Dendritic cell treated with granulocyte-macrophage colony-stimulating factor and Interleukin-4, amounts not matched to agents 40 ng/mL and 50 ng/mL, for 4 days (primary cell): ENCODE data around the gene OR52E1.

Experiments
- H3K27ac Mint-ChIP-seq: one replicate; pipeline ENCODE4 v1.8.0; 2022; ENCODE audit warnings: mild to moderate bottlenecking, mixed read lengths
- H3K27me3 Mint-ChIP-seq: one replicate; pipeline ENCODE4 v1.8.0; 2022; ENCODE audit warnings: mild to moderate bottlenecking, mixed read lengths
- H3K36me3 Mint-ChIP-seq: one replicate; pipeline ENCODE4 v1.8.0; 2022; ENCODE audit warnings: low read depth, mixed read lengths
- H3K4me1 Mint-ChIP-seq: one replicate; pipeline ENCODE4 v1.8.0; 2022; ENCODE audit warnings: low read depth, mixed read lengths
- H3K4me3 Mint-ChIP-seq: one replicate; pipeline ENCODE4 v1.8.0; 2022; ENCODE audit warnings: mild to moderate bottlenecking, moderate library complexity, mixed read lengths
- H3K9me3 Mint-ChIP-seq: one replicate; pipeline ENCODE4 v1.8.0; 2022; ENCODE audit warnings: mixed read lengths
- intact Hi-C: fragments of 100-400 bp; cut with micrococcal nuclease; formaldehyde crosslinking; loops from one replicate; pipeline ENCODE4 v1.15.0; 2022

The OR52E1 gene

DNA sequence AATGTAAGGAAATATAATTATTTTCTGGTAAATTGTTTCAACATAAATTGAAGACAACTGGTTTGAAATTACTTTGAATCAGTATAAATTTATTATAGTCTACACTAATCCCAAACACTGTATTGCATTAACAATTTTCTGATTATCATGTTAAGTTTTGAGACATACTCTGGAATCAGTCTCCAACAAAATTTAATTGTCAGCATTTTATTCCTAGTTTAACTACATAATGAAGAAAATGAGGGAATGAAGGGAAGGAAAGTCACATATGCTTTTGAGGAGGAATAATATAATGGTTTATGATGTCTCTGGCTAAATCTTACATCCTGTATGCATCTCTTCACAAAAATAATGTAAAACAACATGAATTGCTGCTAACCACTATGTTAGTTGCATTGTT, 14.2 kb downstream of the OR52E1 start:
- H3K4me1 Mint-ChIP-seq: no peaks in the 10 kb centered on the region
- no peaks in the 10 kb centered on the region for H3K9me3 Mint-ChIP-seq
- no peak overlapping the region for H3K4me3 Mint-ChIP-seq
- H3K27ac Mint-ChIP-seq: no peak overlapping the region
- H3K36me3 Mint-ChIP-seq: no peaks in the 10 kb centered on the region
- intact Hi-C loops: no loop called here
- H3K27me3 Mint-ChIP-seq: no peaks in the 10 kb centered on the region

DNA sequence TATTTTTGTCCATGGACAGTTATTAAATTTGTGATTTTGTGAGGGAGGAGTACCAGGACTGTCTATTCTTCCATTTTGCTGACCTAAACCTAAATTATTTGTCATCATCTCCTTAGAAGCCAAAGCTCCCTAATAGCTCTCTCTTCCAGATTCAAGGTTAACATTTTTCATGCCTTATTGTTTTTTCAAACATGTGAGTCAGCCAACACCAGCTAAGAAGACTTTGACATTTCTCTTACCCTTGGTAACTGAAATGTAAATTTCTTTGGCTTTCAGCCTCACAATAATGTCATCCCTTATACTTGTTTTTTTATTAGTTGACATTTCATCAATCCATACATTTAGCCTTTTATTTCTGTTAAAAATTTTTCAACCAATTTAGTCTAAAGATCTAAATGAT, 19.2 kb downstream of the OR52E1 start:
- Mint-ChIP-seq H3K36me3 (no peaks in the 10 kb centered on the region), H3K4me1 (no peaks in the 10 kb centered on the region), H3K9me3 (no peaks in the 10 kb centered on the region), H3K4me3 (no peak overlapping the region), H3K27me3 (no peaks in the 10 kb centered on the region), H3K27ac (no peak overlapping the region)
- intact Hi-C loops: no loop called here

DNA sequence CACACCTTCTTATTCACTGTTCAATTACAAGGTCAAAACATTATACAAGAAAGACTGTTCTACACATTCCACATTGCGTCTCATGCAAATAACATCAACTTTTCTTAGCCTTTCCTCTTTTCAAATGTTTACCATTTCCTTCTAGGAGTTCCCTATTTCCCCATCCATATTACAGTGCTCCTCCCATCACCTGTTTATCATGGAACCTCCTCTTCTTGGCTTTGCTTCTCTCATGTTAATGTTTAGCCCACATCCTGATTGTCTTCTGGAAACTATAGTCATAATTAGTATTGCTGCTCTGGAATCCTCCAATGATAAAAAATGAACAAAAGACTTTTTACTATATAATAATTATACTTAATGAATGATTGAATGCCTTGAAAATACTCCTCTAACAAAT, 21.3 kb downstream of the OR52E1 start:
- Mint-ChIP-seq H3K4me1 (no peaks in the 10 kb centered on the region), H3K27ac (no peak overlapping the region), H3K27me3 (no peaks in the 10 kb centered on the region), H3K9me3 (no peaks in the 10 kb centered on the region), H3K4me3 (no peak overlapping the region), H3K36me3 (no peaks in the 10 kb centered on the region)
- intact Hi-C loops: no loop called here

DNA sequence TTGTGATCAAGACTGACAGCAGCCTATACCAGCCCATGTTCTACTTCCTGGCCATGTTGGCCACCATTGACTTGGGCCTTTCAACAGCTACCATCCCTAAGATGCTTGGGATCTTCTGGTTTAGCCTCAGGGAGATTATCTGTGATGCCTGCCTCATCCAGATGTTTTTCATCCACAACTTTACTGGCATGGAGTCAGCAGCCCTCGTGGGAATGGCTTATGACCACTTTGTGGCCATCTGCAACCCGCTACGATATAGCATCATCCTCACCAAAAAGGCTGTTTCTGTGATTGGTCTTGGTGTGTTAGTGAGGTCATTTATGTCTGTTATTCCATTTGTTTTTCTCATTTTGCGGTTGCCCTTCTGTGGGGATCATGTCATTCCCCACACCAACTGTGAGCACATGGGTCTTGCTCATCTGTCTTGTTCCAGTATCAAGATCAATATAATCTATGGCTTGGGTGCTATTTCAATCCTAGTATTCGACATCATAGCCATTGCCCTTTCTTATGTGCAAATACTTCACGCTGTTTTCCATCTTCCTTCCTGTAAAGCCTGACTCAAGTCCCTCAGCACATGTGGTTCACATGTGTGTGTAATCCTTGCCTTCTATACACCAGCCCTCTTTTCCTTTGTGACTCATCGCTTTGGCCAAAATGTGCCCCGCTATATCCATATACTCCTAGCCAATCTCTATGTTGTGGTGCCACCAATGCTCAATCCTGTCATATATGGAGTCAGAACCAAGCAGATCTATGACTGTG, 23.6 kb downstream of the OR52E1 start:
- Mint-ChIP-seq H3K27ac (no peak overlapping the region), H3K36me3 (no peaks in the 10 kb centered on the region), H3K9me3 (no peaks in the 10 kb centered on the region), H3K4me1 (no peaks in the 10 kb centered on the region), H3K27me3 (no peaks in the 10 kb centered on the region), H3K4me3 (no peak overlapping the region)
- intact Hi-C loops: no loop called here

DNA sequence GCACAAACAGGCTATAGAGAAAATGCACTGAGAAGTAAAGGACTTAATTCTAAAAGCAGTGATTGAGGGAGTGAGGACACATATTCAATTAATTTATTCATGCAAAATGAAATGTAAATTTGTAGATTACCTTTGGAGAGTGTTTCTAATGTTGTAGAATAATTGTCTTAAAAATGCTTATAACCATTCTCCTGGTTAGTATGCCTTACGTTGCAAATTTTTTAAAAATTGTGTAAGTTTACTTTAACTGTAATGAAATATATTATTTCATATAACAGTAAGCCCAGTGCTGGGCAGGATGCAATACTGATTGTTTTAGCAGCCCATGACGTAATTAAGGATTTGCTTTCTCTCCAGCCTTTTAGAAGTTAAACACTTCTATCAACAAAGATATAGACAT, 26.6 kb downstream of the OR52E1 start:
- intact Hi-C loops: no loop called here
- Mint-ChIP-seq H3K4me3 (no peak overlapping the region), H3K9me3 (no peaks in the 10 kb centered on the region), H3K4me1 (no peaks in the 10 kb centered on the region), H3K27ac (no peak overlapping the region), H3K36me3 (no peaks in the 10 kb centered on the region), H3K27me3 (no peaks in the 10 kb centered on the region)

DNA sequence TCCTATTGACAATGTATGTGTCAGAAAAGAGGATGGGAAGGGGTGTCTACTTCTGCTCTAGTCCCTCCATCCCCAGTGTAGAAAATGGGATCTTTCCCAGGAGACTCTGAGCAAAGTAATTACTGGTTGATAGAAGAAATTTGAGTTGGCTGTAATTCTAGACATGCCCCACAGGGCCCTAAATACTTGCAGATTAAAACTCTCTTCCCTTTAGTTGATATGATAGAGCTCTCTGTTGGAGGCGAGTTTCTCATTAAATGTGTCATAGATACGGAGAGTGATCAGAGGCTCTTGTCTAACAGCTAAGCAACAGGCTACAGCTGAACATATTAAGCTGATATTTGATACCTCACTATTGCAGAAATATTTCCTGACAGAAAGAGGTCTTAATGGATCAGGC, 32.9 kb downstream of the OR52E1 start:
- Mint-ChIP-seq H3K36me3 (no peaks in the 10 kb centered on the region), H3K27me3 (no peaks in the 10 kb centered on the region), H3K27ac (no peak overlapping the region), H3K9me3 (no peaks in the 10 kb centered on the region), H3K4me3 (no peak overlapping the region), H3K4me1 (no peaks in the 10 kb centered on the region)
- intact Hi-C loops: no loop called here

DNA sequence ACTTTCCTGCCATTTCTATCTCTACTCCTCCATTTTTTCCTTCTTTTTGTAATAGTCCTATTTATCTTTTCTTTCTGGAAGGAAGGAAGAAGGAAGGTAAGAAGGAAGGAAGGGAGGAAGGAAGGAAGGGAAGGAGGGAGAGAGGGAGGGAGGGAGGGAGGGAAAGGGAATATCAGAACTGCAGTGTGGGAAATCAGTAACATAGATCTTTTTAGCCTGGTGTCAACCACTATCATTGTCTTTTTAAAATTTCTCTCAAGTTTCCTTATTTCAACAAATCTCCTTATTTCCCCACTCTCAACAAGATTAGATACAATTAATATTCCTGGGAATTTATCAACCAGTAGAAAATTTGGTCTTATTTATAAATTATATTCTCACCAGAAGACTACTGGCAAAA, 33.7 kb downstream of the OR52E1 start:
- intact Hi-C loops: no loop called here
- no peaks in the 10 kb centered on the region for H3K9me3 Mint-ChIP-seq
- H3K4me1 Mint-ChIP-seq: no peaks in the 10 kb centered on the region
- H3K36me3 Mint-ChIP-seq: no peaks in the 10 kb centered on the region
- no peaks in the 10 kb centered on the region for H3K27me3 Mint-ChIP-seq
- H3K4me3 Mint-ChIP-seq: no peak overlapping the region
- H3K27ac Mint-ChIP-seq: no peak overlapping the region

DNA sequence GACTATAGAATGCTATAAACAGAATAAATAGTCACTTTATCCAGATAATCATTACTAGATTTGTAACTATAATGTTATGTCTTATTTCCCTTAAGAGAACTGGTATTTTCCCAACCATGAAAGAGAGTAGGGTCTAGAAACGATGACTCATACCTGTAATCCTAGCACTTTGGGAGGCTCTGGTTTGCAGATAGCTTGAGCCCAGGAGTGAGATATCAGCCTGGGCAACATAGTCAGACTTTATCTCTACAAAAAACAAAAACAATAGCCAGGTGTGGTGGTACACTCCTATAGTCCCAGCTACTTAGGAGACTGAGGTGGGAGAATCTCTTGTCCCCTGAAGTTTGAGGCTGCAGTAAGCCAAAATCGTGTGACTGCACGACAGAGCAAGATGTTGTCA, 37.9 kb downstream of the OR52E1 start:
- intact Hi-C loops: no loop called here
- Mint-ChIP-seq H3K27ac (no peak overlapping the region), H3K27me3 (no peaks in the 10 kb centered on the region), H3K36me3 (no peaks in the 10 kb centered on the region), H3K4me3 (no peak overlapping the region), H3K9me3 (no peaks in the 10 kb centered on the region), H3K4me1 (no peaks in the 10 kb centered on the region)

DNA sequence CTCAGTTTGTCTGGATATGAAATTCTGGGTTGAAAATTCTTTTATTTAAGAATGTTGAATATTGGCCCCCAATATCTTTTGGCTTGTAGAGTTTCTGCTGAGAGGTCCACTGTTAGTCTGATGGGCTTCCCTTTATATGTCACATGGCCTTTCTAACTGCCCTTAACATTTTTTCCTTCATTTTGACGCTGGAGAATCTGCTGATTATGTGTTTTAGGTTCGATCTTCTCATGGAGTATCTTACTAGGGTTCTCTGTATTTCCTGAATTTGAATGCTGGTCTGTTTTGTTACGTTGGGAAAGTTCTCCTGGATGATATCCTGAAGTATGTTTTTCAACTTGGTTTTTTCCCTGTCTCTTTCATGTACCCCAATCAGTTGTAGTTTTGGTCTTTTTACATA, 46.0 kb downstream of the OR52E1 start:
- no peaks in the 10 kb centered on the region for H3K9me3 Mint-ChIP-seq
- H3K27ac Mint-ChIP-seq: no peak overlapping the region
- no peaks in the 10 kb centered on the region for H3K36me3 Mint-ChIP-seq
- H3K4me1 Mint-ChIP-seq: no peaks in the 10 kb centered on the region
- no peak overlapping the region for H3K4me3 Mint-ChIP-seq
- intact Hi-C loops: no loop called here
- peaks cover 5% of the 10 kb centered on the region for H3K27me3 Mint-ChIP-seq

DNA sequence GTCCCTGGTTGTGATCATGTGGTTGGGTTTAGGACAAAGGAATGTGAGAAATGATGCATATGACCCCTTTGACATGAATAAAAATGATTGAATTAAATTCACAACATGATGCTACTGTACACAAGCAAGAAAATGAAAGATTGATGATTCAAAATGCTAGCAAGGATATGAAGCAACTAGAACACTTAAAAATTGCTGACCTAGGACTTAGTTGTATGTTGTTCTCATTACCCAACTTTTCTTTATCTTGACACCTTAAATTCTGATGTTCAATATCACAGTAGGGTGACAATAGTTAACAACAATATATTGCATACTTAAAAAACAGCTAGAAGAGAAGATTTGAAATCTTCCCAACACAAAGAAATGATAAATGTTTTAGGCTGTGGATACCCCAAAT, 48.2 kb downstream of the OR52E1 start:
- no peaks in the 10 kb centered on the region for H3K4me1 Mint-ChIP-seq

DNA sequence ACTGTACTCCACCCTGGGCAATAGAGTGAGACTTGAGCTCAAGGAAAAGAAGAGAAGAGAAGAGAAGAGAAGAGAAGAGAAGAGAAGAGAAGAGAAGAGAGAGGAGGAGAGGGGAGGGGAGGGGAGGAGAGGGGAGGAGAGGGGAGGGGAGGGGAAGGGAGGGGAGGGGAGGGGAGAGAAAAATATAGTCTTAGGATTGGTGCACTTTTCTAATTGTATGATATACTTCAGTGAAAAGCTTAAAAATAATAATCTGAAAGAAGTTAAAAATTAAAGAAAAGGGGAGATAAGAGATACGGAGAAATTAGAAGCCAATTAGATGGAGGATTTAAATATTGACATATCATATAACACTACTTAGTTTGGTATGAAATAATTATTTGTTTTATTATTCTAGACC, 49.5 kb downstream of the OR52E1 start:
- H3K27me3 Mint-ChIP-seq: peaks cover 5% of the 10 kb centered on the region
- H3K27ac Mint-ChIP-seq: no peak overlapping the region
- no peaks in the 10 kb centered on the region for H3K9me3 Mint-ChIP-seq
- no peak overlapping the region for H3K4me3 Mint-ChIP-seq
- no peaks in the 10 kb centered on the region for H3K36me3 Mint-ChIP-seq
- no peaks in the 10 kb centered on the region for H3K4me1 Mint-ChIP-seq
- intact Hi-C loops: no loop called here

More for the DNA sequence above, 48.2 kb downstream of the OR52E1 start:
- H3K4me3 Mint-ChIP-seq: no peak overlapping the region
- peaks cover 5% of the 10 kb centered on the region for H3K27me3 Mint-ChIP-seq
- no peaks in the 10 kb centered on the region for H3K36me3 Mint-ChIP-seq
- H3K9me3 Mint-ChIP-seq: no peaks in the 10 kb centered on the region
- no peak overlapping the region for H3K27ac Mint-ChIP-seq
- intact Hi-C loops: no loop called here
